Right lobe of liver (tissue), 6 donors: Measurements from ENCODE around the gene CHST1. TPM values are rescaled to one million over a fixed set of nuclear protein-coding genes. Genes with fewer than 3 reads are reported as not detected.

Experiments used
- ATAC-seq, 4 donors: fragments of 200-7000 bp; cut with Tn5 transposase; one replicate each; pipeline ENCODE4 v1.9.1; 2020; ENCODE audit warnings: mild to moderate bottlenecking in 4 of 4, moderate library complexity in 4 of 4
- DNase-seq, 3 donors: peaks; one replicate each; pipeline ENCODE4 v3.0.0-alpha.2; 2020
- H3K27ac ChIP-seq, 3 donors: fragments of 200-600 bp; one replicate each; pipeline ENCODE4 v1.8.0; 2022
- H3K27me3 ChIP-seq, 2 donors: fragments of 200-600 bp; one replicate each; pipeline ENCODE4 v1.8.0; 2022
- H3K36me3 ChIP-seq, 4 donors: fragments of 200-600 bp; sonication (generic) in 1 of 4; one replicate each; pipeline versions ENCODE4 v1.5.1 to v1.8.0; 2017 to 2022; ENCODE audit warnings: control low read depth in 1 of 4
- H3K4me1 ChIP-seq, 4 donors: fragments of 200-600 bp; sonication (generic) in 1 of 4; one replicate each; pipeline versions ENCODE4 v1.5.1 to v1.8.0; 2017 to 2022; ENCODE audit warnings: control low read depth in 1 of 4
- H3K4me3 ChIP-seq, 3 donors: fragments of 200-600 bp; one replicate each; pipeline ENCODE4 v1.8.0; 2022
- H3K9me3 ChIP-seq, 4 donors: fragments of 200-600 bp; sonication (generic) in 1 of 4; one replicate each; pipeline versions ENCODE4 v1.5.1 to v1.8.0; 2017 to 2022; ENCODE audit warnings: control low read depth in 1 of 4
- CTCF ChIP-seq, 4 donors: fragments of 200-600 bp in 3 of 4; fragments of 450-650 bp in 1 of 4; IDR thresholded peaks; one replicate each; pipeline versions ENCODE4 v1.5.1 to v1.8.0; 2016 to 2022; ENCODE audit warnings: antibody characterized with exemption in 4 of 4, mild to moderate bottlenecking in 2 of 4
- POLR2A ChIP-seq: fragments of 450-650 bp; IDR thresholded peaks from one replicate; pipeline ENCODE4 v1.6.1; 2017; ENCODE audit warnings: antibody characterized with exemption, mild to moderate bottlenecking
- whole genome bisulfite sequencing: methylation state at CpG from one replicate; pipeline ENCODE4 v1.1.6; 2018; ENCODE audit warnings: low coverage, low lambda C conversion rate; ENCODE audit not compliant: insufficient coverage; ENCODE audit errors: missing lambda C conversion rate; 5-methylcytosine and 5-hydroxymethylcytosine counted together
- intact Hi-C, 2 donors: fragments of 100-400 bp; cut with DNase I; formaldehyde crosslinking; loops; one replicate each; pipeline versions ENCODE4 v1.11.2 to v1.14.1; 2022
- total RNA-seq, 6 experiments: library from RNA; depleted of rRNA in 2 of 6; stranded (reverse); fragments of >200 nt in 2 of 6; fragmentation: NEBNext Ultra II Directional in 3 of 6; extraction: Animal tissue kit (Norgen Biotek cat#: 25700) in 3 of 6; gene quantifications; one replicate each; pipeline versions ENCODE4 v1.1.0 to v1.2.4, GENCODE V29; 2016 to 2023
- donor health status: DM: no; HTN: yes; CAD: no.
- donor health status: DM: no; HTN: no; CAD: no.
- donor health status: DM: no; HTN: no; CAD: no.
- donor health status: DM: no; HTN: yes; CAD: no.
- donor health status: DM: no; HTN: yes; CAD: no.

The CHST1 gene
- total RNA-seq, 6 experiments from 2014 or later = 0.49 to 1.6 (median 0.92) TPM

DNA sequence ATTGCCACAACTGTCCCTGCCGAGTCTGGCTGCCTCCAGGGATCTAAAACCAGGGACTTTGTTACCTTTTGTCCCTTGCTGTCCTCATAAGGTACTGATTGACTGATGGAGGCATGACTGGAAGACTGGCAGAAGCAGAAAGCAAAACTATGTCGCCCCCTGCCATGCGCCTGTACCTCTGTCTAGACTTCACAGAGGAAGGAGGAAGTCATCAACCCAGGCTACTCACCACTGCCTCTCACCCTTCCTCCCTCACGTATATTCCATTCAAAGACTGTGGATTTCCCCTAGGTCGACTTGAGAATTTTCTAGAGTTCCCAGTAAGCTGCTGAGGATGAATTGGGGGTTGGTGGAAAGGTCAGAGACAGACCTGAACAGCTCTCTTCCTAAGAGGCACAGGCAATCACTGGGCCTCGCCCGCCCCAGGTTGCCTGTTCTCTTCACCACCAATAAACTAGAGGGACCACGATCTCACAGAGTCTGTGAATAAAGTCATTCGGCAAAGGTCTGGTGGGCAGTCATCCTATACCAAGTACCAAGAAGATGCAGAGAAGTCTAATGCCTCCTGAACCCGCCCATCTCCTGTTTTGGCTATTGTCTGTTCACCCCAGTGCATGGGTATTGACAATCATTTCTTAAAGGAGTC lies 27.5 kb upstream of the CHST1 start:
- H3K4me3 ChIP-seq = no peak overlapping the region
- H3K9me3 ChIP-seq = no peaks in the 10 kb centered on the region
- TF ChIP-seq POLR2A = no peak
- TF ChIP-seq CTCF (IDR thresholded peaks at IDR 0.05) = no peak
- no peak for ATAC-seq
- no peak for DNase-seq
- 32% methylated on average over 3 of the region's 10 CpGs for WGBS
- H3K27me3 ChIP-seq = no peaks in the 10 kb centered on the region
- no peaks in the 10 kb centered on the region for H3K4me1 ChIP-seq
- H3K27ac ChIP-seq = no peak overlapping the region
- no peaks in the 10 kb centered on the region for H3K36me3 ChIP-seq
- intact Hi-C loops = no loop called here

GRCh38 chr11:45688472-45689033 lies 23.1 kb upstream of the CHST1 start:
- TF ChIP-seq POLR2A (no peak), CTCF (IDR thresholded peaks at IDR 0.05) (no peak)
- Histone ChIP-seq H3K36me3 (no peaks in the 10 kb centered on the region), H3K4me3 (no peak overlapping the region), H3K27ac (no peak overlapping the region), H3K27me3 (no peaks in the 10 kb centered on the region), H3K4me1 (no peaks in the 10 kb centered on the region), H3K9me3 (no peaks in the 10 kb centered on the region)
- intact Hi-C loops = no loop called here
- no peak for DNase-seq
- ATAC-seq = no peak
- WGBS = 38% methylated on average over 5 of the region's 7 CpGs

- H3K27me3 ChIP-seq = no peaks in the 10 kb centered on the region
- 88% methylated on average over 4 of the region's 6 CpGs for WGBS
- TF ChIP-seq POLR2A (no peak), CTCF (IDR thresholded peaks at IDR 0.05) (no peak)
- H3K4me3 ChIP-seq = no peak overlapping the region
- H3K9me3 ChIP-seq = no peaks in the 10 kb centered on the region
- intact Hi-C loops = no loop called here
- no peaks in the 10 kb centered on the region for H3K4me1 ChIP-seq
- ATAC-seq (no peak), DNase-seq (no peak)
- no peaks in the 10 kb centered on the region for H3K36me3 ChIP-seq
- no peak overlapping the region for H3K27ac ChIP-seq
Measured at GRCh38 chr11:45687836-45688235, 22.4 kb upstream of the CHST1 start.

GRCh38 chr11:45685964-45686537 lies 20.6 kb upstream of the CHST1 start:
- H3K27me3 ChIP-seq = no peaks in the 10 kb centered on the region
- H3K9me3 ChIP-seq = no peaks in the 10 kb centered on the region
- H3K36me3 ChIP-seq = no peaks in the 10 kb centered on the region
- ATAC-seq = no peak
- no peak overlapping the region for H3K27ac ChIP-seq
- no peak overlapping the region for H3K4me3 ChIP-seq
- 65% methylated on average over 7 of the region's 7 CpGs for WGBS
- intact Hi-C loops = no loop called here
- no peaks in the 10 kb centered on the region for H3K4me1 ChIP-seq
- no peak for TF ChIP-seq CTCF (IDR thresholded peaks at IDR 0.05)
- TF ChIP-seq POLR2A = no peak
- no peak for DNase-seq
